HG03520 (cell line): ENCODE results near the gene C17orf78.
"Not testable (repeated sequence)": the region's sequence is repeated elsewhere in the genome, so short reads cannot be mapped to it uniquely, and the experiment has no call there.

Experiments
- ATAC-seq: cut with Tn5 transposase; IDR thresholded peaks from one replicate; pipeline ENCODE4 v1.9.1; 2021; ENCODE audit warnings: mild to moderate bottlenecking, moderate library complexity; ENCODE audit not compliant: unreplicated experiment

C17orf78 gene

GRCh38 chr17:37430051-37430627, 54.4 kb downstream of the C17orf78 start:
- ATAC-seq = no peak

GRCh38 chr17:37432671-37433070, 56.9 kb downstream of the C17orf78 start:
- no peak for ATAC-seq

- no peak for ATAC-seq
Measured at GRCh38 chr17:37438141-37438540, 62.4 kb downstream of the C17orf78 start.

- no peak for ATAC-seq
Measured at GRCh38 chr17:37440424-37440823, 64.6 kb downstream of the C17orf78 start.

- not testable (repeated sequence) for ATAC-seq
Measured at GRCh38 chr17:37441369-37442014, 65.7 kb downstream of the C17orf78 start.
